NOMO-1 treated with dmso at 0.1 percent for 144 hours (cell line): Measurements from ENCODE around the gene ACKR1.

Experiments used
- DNase-seq: peaks from one replicate; lab custom pipeline; 2025; ENCODE audit not compliant: unreplicated experiment; lab: John Stamatoyannopoulos, UW

Gene ACKR1

GRCh38 chr1:159187033-159187432 is 17.6 kb upstream of the ACKR1 start:
- no peak for DNase-seq

GRCh38 chr1:159187647-159188374 is 16.9 kb upstream of the ACKR1 start:
- no peak for DNase-seq

GRCh38 chr1:159188375-159188788 is 16.3 kb upstream of the ACKR1 start:
- no peak for DNase-seq

GRCh38 chr1:159190441-159190840 is 14.2 kb upstream of the ACKR1 start:
- no peak for DNase-seq

- DNase-seq, result no peak
Measured at GRCh38 chr1:159196543-159196942, 8.1 kb upstream of the ACKR1 start.

- no peak for DNase-seq
Measured at GRCh38 chr1:159197561-159198557, 6.8 kb upstream of the ACKR1 start.

- DNase-seq, result no peak
Measured at GRCh38 chr1:159199901-159200300, 4.8 kb upstream of the ACKR1 start.

GRCh38 chr1:159200769-159201168 is 3.9 kb upstream of the ACKR1 start:
- DNase-seq, result no peak

GRCh38 chr1:159201642-159202041 is 3.0 kb upstream of the ACKR1 start:
- DNase-seq, result no peak

GRCh38 chr1:159203610-159204009 is 1.1 kb upstream of the ACKR1 start:
- DNase-seq, result no peak

GRCh38 chr1:159205225-159205624 is 550 bp downstream of the ACKR1 start:
- DNase-seq, result no peak

- no peak for DNase-seq
Measured at GRCh38 chr1:159206110-159206509, 1.4 kb downstream of the ACKR1 start.

GRCh38 chr1:159207080-159207479 is 2.4 kb downstream of the ACKR1 start:
- DNase-seq, result no peak

- no peak for DNase-seq
Measured at GRCh38 chr1:159207774-159208173, 3.1 kb downstream of the ACKR1 start.

- no peak for DNase-seq
Measured at GRCh38 chr1:159208175-159208825, 3.6 kb downstream of the ACKR1 start.

- DNase-seq, result no peak
Measured at GRCh38 chr1:159209061-159209460, 4.4 kb downstream of the ACKR1 start.

GRCh38 chr1:159211331-159212136 is 6.9 kb downstream of the ACKR1 start:
- no peak for DNase-seq

GRCh38 chr1:159212596-159212995 is 7.9 kb downstream of the ACKR1 start:
- DNase-seq, result no peak

GRCh38 chr1:159214149-159214760 is 9.6 kb downstream of the ACKR1 start:
- DNase-seq, result no peak
